Brain pericyte (primary cell): Measurements from ENCODE around the gene RPL22.

Experiments used
- DNase-seq: peaks from one replicate; pipeline ENCODE4 v3.0.0-alpha.2; 2012; ENCODE audit warnings: low read depth, low spot score

The RPL22 gene

GRCh38 chr1:6199298-6200187 is at the start of gene RPL22:
RPL22 (minus strand) TSS chr1:6199595; CDS start chr1:6199573, 22 bp downstream.
- DNase-seq, result peak; percentile 97

- DNase-seq, result no peak
Measured at GRCh38 chr1:6248161-6248776, 48.9 kb upstream of the RPL22 start.

- no peak for DNase-seq
Measured at GRCh38 chr1:6247651-6248050, 48.3 kb upstream of the RPL22 start.

- DNase-seq, result no peak
Measured at GRCh38 chr1:6246497-6247467, 47.4 kb upstream of the RPL22 start.

GRCh38 chr1:6245869-6246496 is 46.6 kb upstream of the RPL22 start:
- DNase-seq, result no peak

GRCh38 chr1:6245086-6245868 is 45.9 kb upstream of the RPL22 start:
- DNase-seq, result peak; percentile 32

GRCh38 chr1:6244401-6245049 is 45.1 kb upstream of the RPL22 start:
- DNase-seq, result no peak

GRCh38 chr1:6243993-6244392 is 44.6 kb upstream of the RPL22 start, which contains the start of gene HES3:
HES3 (plus strand) TSS chr1:6244179; CDS start chr1:6244366, 187 bp downstream.
- DNase-seq, result no peak

GRCh38 chr1:6243053-6243834 is 43.8 kb upstream of the RPL22 start:
- DNase-seq, result no peak

- DNase-seq, result no peak
Measured at GRCh38 chr1:6241887-6242740, 42.7 kb upstream of the RPL22 start.

- DNase-seq, result no peak
Measured at GRCh38 chr1:6241107-6241886, 41.9 kb upstream of the RPL22 start.

GRCh38 chr1:6239950-6240768 is 40.8 kb upstream of the RPL22 start:
- no peak for DNase-seq

GRCh38 chr1:6239213-6239752 is 39.9 kb upstream of the RPL22 start:
- no peak for DNase-seq

- DNase-seq, result no peak
Measured at GRCh38 chr1:6237093-6237492, 37.7 kb upstream of the RPL22 start.

GRCh38 chr1:6235296-6235677 is 35.9 kb upstream of the RPL22 start:
- DNase-seq, result no peak
